Measurements from ENCODE around the gene FUT7. TPM values are rescaled to one million over a fixed set of nuclear protein-coding genes. Genes with fewer than 3 reads are reported as not detected.
A peak's percentile ranks its signal among the peaks of the same experiment; 100 is the strongest.
"Not testable (repeated sequence)": the region's sequence is repeated elsewhere in the genome, so short reads cannot be mapped to it uniquely, and the experiment has no call there.

The FUT7 gene
- total RNA-seq, 2 donors from 2014 or later, result 10.0 to 17.8 TPM

DNA sequence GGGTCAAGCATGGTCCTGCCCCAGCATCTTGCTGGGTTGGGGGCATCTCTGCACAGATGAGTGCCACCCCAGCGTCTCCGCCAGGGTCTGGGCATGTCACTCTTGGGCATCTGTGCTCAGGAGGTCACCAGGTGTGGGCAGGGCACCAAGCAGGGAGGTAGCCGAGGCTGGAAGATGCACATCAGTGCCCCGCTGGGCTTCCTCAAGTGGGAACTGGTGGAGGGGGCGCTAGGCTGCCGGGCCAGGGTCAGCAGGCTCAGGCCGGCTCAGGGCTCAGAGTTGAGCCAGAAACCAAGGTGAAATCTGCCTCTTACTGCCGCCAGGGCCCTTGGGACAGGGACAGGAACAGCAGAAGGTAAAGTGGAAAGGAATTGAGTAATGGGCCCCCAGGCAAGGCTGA lies 4.0 kb upstream of the FUT7 start:
- no peak for DNase-seq (ENCODE audit: low spot score)
- peak overlapping the region in 1 of 2 donors; percentile 91 for H3K27ac Mint-ChIP-seq
- H3K4me1 Mint-ChIP-seq (ENCODE audit: low read depth in 2 of 2), result peaks cover 22 to 36% of the 10 kb centered on the region in 2 donors
- no peaks in the 10 kb centered on the region for H3K9me3 Mint-ChIP-seq
- no peak overlapping the region for H3K4me3 Mint-ChIP-seq
- no peaks in the 10 kb centered on the region for H3K36me3 Mint-ChIP-seq
- no peak for ATAC-seq
- H3K27me3 Mint-ChIP-seq, result no peaks in the 10 kb centered on the region

DNA sequence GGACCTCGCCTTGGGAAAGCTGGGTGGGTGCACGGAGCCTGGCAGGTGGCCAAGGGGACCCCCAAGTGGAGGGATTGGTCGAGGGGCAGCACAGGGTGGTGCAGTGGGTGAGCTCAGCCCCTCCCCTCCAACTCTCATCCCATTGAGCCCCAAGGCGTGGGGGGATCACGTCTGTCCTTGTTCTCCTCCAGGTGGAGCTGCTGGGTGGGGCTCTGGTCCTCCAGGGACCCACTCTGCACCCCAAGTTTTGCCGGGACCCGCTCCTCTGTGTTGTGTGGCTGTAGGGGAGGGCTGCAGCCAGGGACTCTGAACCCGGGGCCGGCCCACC lies 3.6 kb upstream of the FUT7 start:
- no peak for DNase-seq (ENCODE audit: low spot score)
- peaks cover 26 to 41% of the 10 kb centered on the region in 2 donors for H3K4me1 Mint-ChIP-seq (ENCODE audit: low read depth in 2 of 2)
- H3K9me3 Mint-ChIP-seq, result no peaks in the 10 kb centered on the region
- H3K4me3 Mint-ChIP-seq, result peak overlapping the region; percentile 79
- H3K27me3 Mint-ChIP-seq, result no peaks in the 10 kb centered on the region
- H3K27ac Mint-ChIP-seq, result peak overlapping the region; percentile 91
- H3K36me3 Mint-ChIP-seq, result no peaks in the 10 kb centered on the region
- no peak for ATAC-seq

DNA sequence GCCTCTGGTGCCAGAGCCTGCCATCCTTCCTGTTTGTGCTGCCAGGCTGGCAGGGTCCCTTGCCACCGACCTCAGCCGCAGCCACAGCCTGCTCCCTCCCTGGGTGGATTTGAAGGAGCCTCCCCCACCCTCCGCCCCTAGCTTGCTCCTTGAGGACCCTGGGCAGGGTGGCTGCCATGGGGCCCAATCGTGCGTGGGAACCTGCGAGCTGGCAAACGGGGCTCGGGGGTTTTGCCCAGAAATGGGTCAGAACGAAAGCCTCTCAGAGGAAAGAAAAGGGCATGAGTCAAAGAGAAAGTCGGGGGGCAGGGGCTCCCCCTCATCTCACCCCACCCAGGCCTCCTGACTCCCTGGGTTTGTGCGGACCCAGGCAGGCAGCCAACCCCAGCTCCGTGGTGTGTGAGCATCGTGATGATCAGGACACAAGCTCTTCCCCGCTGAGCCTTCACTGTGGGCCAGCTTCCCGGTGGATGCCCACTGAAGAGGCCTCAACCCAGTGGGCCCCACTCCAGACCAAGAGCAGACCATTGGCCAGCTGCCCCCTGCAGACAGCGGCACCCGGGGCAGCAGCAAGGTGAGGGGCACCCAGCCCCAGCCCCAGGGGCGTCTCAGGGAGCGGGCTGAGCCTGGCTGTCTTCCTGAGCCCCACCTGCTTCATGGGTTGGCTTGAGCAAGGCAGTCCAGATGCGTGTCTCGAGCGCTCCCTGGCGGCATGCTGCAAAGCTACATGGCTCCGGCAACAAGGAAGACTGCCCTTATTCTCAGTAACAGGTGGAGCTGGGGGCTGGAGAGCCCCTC lies 3.0 kb upstream of the FUT7 start:
- Mint-ChIP-seq H3K4me1 (ENCODE audit: low read depth in 2 of 2) (peaks cover 29 to 45% of the 10 kb centered on the region in 2 donors), H3K27ac (peak overlapping the region; percentile 91), H3K9me3 (no peaks in the 10 kb centered on the region), H3K4me3 (peak overlapping the region; percentile 79), H3K36me3 (no peaks in the 10 kb centered on the region), H3K27me3 (no peaks in the 10 kb centered on the region)
- DNase-seq (ENCODE audit: low spot score), result peak; percentile 90
- ATAC-seq, result peak; percentile 80 to 84

DNA sequence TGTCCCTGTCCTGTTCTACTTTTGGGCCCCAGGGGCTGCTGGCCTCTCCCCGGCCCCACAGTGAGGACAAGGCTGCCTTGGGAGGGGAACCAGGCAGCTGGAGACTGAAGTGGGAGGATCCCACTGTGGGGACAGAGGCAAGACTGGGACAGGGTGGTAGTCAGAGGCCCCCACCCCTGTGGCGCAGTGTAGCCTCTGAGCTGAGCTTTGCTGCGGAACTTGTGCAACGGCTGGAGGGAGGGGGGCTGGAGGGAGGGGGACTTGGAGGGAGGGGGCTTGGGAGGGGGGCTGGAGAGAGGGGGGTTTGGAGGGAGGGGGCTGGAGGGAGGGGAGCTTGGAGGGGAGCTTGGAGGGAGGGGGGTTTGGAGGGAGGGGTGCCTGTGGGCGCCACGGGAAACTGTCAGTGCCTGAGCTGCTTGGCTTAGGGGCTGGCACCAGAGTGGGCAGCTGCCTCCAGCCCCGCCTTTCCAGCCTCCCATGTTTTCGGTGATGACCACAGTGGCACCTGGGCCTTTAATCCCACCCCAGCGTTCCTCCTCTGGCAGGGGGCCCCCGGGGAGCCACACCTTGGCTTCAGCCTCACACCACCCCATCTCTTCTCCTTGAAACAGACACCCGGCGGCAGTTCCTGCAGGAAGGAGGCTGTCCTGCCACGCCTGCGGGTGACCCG lies 2.3 kb upstream of the FUT7 start:
- Mint-ChIP-seq H3K4me3 (peak overlapping the region; percentile 82), H3K27ac (peak overlapping the region; percentile 91), H3K4me1 (ENCODE audit: low read depth in 2 of 2) (peaks cover 35 to 52% of the 10 kb centered on the region in 2 donors), H3K27me3 (no peaks in the 10 kb centered on the region), H3K36me3 (no peaks in the 10 kb centered on the region), H3K9me3 (no peaks in the 10 kb centered on the region)
- ATAC-seq, result no peak
- DNase-seq (ENCODE audit: low spot score), result no peak

DNA sequence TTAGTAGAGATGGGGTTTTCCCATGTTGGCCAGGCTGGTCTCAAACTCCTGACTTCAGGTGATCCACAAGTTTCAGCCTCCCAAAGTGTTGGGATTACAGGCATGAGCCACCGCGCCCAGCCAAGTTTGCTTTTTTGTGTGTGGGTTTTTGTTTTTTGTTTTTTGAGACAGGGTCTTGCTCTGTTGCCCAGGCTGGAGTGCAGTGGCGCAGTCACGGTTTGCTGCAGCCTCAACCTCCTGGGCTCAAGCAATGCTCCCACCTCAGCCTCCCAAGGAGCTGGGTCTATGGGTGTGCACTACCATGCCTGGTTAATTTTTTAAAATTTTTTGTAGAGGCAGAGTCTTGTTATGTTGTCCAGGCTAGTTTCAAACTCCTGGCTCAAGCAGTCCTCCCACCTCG lies 1.6 kb upstream of the FUT7 start:
- not testable (repeated sequence) for H3K36me3 Mint-ChIP-seq; DNase-seq (ENCODE audit: low spot score); H3K9me3 Mint-ChIP-seq; H3K27me3 Mint-ChIP-seq; ATAC-seq
- peak overlapping the region; percentile 82 for H3K4me3 Mint-ChIP-seq
- H3K27ac Mint-ChIP-seq, result peak overlapping the region; percentile 91
- peaks cover 39 to 52% of the 10 kb centered on the region in 2 donors for H3K4me1 Mint-ChIP-seq (ENCODE audit: low read depth in 2 of 2)

DNA sequence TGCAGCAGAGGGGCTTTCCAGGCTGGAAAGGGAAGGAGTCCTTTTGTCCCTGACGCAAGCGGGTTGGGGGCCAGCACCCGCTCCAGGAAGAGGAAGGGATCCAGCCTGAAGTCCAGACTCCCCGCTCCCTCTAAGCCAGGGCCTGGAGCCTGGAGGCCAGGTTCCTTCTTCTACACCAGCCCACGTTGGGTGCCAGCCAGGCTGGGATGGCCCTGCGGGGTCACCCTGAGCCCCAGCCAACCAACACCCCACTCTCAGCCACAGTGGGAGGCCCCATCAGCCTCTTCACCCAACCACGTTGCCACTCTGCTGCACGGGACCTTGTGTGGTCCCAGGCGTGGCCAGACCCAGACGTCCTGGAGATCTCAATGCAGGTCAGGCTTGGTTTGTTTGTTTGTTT lies 970 bp upstream of the FUT7 start:
- Mint-ChIP-seq H3K36me3 (no peaks in the 10 kb centered on the region), H3K4me1 (ENCODE audit: low read depth in 2 of 2) (peaks cover 39 to 52% of the 10 kb centered on the region in 2 donors), H3K27ac (peak overlapping the region; percentile 91), H3K27me3 (no peaks in the 10 kb centered on the region), H3K9me3 (no peaks in the 10 kb centered on the region), H3K4me3 (peak overlapping the region; percentile 82)
- ATAC-seq (no peak), DNase-seq (ENCODE audit: low spot score) (no peak)

DNA sequence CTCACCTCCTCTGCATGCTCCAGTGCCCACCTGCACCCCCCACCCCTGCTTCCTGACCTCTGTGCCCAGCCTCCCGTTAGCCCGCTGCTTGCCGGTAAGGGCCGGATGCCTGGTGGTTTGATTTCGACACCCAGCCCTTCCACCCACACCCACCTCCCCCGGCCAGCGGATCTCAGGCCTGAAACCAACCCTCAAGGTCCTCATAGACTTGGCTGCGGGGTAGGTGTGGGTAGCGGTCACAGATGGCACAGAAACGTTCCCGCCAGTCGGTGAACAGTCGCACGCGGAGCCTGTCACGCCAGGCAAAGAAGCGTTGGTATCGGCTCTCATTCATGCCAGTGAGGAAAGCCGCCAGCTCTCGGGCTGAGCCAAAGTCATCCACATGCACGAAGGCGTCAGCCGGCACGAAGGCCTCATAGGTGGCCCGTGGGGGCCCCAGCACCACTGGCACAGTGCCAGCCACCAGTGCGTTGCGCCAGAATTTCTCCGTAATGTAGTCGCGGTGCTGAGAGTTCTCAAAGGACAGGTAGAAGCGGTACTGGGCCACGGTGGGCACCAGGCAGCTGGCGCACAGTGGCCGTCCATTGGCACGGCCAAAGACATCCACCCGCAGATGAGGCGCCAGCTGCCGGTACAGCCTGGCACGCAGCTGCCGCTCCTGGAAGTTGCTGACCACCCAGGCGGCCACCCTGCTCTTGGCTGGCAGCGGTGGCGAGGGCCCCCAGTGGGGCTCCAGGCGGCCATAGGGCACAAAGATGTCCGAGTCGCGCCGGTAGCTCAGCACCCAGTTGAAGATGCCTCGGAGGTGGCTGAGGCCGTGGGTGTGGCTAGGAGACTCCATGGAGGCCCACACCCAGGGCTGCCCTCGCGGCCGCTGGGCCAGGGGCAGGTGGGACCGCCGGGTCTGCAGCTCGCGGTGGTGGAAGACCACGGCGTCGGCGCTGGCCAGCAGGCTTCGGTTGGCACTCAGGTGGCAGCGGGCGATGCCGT lies 1.1 kb downstream of the FUT7 start:
- Mint-ChIP-seq H3K9me3 (no peaks in the 10 kb centered on the region), H3K27me3 (no peaks in the 10 kb centered on the region), H3K4me1 (ENCODE audit: low read depth in 2 of 2) (peaks cover 43 to 52% of the 10 kb centered on the region in 2 donors), H3K36me3 (no peaks in the 10 kb centered on the region), H3K4me3 (peak overlapping the region; percentile 85), H3K27ac (peak overlapping the region; percentile 91 to 94)
- DNase-seq (ENCODE audit: low spot score) (peak; percentile 93), ATAC-seq (peak; percentile 47 to 62)

DNA sequence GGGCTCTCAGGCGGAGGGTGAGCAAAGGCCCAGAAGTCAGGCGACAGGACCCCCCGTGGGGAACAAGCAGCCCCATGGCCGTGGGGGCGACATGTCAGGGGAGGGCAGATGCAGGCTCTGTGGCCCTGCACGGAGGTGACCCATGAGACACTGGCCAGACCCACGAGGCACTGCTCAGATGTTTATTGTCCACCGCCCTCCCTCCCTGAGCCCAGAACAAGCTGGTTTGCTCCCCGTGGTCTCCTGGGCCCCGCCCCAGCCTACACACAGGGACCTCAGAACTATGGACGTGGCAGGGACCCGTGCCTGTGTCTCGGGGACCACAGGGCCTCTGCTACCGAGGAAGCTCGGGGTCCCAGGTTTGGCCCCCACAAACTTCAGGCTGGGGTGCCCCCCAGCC lies 1.9 kb downstream of the FUT7 start:
- Mint-ChIP-seq H3K4me1 (ENCODE audit: low read depth in 2 of 2) (peaks cover 39 to 47% of the 10 kb centered on the region in 2 donors), H3K9me3 (no peaks in the 10 kb centered on the region), H3K27ac (peak overlapping the region; percentile 91 to 94), H3K36me3 (no peaks in the 10 kb centered on the region), H3K4me3 (peak overlapping the region; percentile 87), H3K27me3 (no peaks in the 10 kb centered on the region)
- ATAC-seq, result no peak
- DNase-seq (ENCODE audit: low spot score), result no peak

DNA sequence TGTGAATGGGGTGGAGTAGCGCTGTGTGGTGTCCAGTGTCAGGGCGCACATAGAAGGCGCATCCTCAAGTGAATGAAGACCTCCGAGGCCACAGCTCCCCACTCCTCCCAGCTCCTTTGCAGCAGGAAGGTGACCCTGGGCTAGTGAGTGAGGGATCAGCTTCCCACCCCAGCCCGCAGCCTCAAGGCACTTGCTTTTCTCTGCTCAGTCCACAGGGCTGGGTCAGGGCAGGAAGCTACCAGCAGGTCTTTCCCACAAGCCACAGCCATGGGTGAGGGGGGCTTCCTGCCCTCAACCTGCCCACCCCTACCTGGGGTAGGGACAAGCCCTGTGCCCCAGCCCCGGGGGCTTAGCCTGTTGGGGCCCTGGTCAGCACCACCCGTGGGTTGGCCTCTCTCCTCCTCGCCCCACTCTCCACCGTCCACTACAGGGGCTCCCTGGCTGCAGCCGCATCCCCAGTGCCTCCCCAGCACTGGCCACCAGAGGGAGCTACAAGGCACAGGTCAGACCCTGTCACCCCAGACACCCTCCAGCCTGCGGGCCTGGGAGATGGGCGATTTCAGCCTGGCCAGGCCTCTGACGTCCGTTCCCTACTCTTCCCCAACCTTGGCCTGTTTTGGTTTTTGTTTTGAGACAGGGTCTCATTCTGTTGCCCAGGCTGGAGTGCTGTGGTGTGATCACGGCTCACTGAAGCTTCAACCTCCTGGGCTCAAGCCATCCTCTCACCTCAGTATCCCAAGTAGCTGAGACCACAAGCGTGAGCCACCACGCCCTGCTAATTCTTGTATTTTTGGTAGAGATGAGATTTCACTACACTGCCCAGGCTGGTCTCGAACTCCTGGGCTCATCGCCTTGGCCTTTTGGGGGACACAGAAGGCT lies 2.6 kb downstream of the FUT7 start:
- H3K4me3 Mint-ChIP-seq, result peak overlapping the region; percentile 87
- no peaks in the 10 kb centered on the region for H3K36me3 Mint-ChIP-seq
- H3K27me3 Mint-ChIP-seq, result no peaks in the 10 kb centered on the region
- ATAC-seq, result peak; percentile 58 to 75
- peak overlapping the region; percentile 91 to 94 for H3K27ac Mint-ChIP-seq
- peak; percentile 89 for DNase-seq (ENCODE audit: low spot score)
- no peaks in the 10 kb centered on the region for H3K9me3 Mint-ChIP-seq
- peaks cover 32 to 40% of the 10 kb centered on the region in 2 donors for H3K4me1 Mint-ChIP-seq (ENCODE audit: low read depth in 2 of 2)

DNA sequence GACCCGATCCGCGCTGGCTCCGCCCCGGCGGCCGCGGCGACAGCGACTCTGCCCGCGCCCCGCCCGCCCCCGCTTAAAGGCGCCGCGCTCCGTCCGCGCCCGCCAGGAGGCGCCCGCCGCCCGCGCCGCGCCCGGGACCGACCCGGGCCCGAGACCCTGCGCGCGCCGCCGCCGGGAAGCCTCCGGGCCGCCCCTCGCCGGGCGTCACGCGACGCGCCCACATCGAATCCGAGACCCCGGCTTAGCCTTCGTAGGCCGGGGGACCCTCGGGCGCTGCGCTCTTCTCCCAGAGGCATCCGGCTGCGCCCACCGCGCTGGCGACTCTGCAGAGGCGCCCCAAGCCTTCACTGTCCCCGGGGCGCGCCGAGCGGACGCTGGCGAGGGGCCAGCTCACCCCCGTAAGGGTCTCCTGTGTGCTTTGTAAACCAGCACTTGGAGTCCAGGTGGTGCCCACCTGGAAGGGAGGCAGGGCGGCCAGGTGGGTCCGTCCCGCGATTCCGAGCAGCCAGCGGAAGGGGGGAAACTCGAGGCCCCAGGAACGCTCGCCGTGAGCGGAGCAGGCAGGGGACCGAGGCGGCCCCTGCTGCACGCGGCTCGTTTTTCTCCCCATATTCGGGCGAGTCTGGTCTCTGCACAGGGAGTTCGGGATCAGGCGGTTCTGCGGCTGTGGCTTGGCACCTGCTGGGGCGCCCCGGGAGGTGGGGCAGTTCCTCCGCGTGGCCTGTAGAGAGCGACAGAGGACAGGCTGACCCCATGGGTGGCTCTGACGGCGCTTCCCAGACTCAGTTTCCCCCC lies 3.4 kb downstream of the FUT7 start:
- H3K27ac Mint-ChIP-seq, result peak overlapping the region in 1 of 2 donors; percentile 91
- H3K9me3 Mint-ChIP-seq, result no peaks in the 10 kb centered on the region
- H3K4me1 Mint-ChIP-seq (ENCODE audit: low read depth in 2 of 2), result peaks cover 32 to 35% of the 10 kb centered on the region in 2 donors
- H3K36me3 Mint-ChIP-seq, result no peaks in the 10 kb centered on the region
- peak overlapping the region; percentile 87 for H3K4me3 Mint-ChIP-seq
- peak; percentile 79 for DNase-seq (ENCODE audit: low spot score)
- ATAC-seq, result peak; percentile 72 to 78
- H3K27me3 Mint-ChIP-seq, result no peaks in the 10 kb centered on the region

DNA sequence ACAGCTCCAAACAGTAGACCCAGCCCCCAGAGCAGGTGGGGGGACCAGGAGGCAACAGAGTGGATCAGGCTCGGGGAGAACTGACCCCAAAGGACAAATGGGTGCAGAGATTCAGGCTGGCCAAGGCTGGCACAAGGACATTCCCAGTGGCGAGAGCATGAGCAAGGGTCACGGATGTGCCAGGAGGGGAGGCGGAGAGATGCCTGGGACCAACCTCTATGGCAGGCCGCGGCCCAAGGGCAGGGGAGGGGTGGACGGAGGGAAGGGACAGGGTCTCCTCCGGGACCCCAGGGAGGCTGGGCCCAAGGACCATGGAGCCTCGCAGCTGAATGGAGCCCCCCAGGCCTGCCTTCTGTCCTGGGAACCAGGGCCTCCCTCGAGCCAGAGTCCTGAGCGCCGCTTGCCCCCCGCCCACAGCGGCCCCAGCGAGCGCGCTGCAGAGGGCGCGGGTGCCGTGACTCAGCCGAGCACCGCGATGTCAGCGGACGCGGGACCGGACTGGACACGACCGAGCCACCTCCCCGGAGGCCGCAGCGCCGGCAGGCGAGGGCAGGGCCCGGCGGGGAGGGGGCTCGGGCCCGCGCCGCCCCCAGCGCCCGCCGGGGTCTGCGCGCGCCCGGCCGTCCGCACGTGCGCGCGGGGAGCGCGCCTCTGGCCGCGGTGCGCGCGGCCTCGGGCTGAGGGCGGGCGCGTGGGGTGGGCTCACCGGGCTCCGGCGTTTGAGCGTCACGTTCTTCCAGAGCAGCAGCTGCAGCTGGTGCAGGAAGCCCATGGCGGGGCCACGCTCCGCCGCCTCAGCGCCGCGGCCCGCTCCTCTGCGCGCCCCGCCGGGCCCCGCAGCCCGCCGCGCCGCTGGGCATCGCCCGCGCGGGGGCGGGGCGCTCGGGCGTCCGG lies 4.3 kb downstream of the FUT7 start, which contains the start of gene ABCA2:
TSS of gene ABCA2 (minus strand) at position 869 of the 894 bp plus-strand sequence. CDS start at position 772, 97 bp downstream.
- peak within 1 kb of the TSS; percentile 87 for H3K4me3 Mint-ChIP-seq
- H3K9me3 Mint-ChIP-seq, result no peaks in the 10 kb centered on the region
- no peaks in the 10 kb centered on the region for H3K36me3 Mint-ChIP-seq
- DNase-seq (ENCODE audit: low spot score) (no peak), ATAC-seq (no peak)
- peak within 1 kb of the TSS; percentile 91 to 94 for H3K27ac Mint-ChIP-seq
- H3K4me1 Mint-ChIP-seq (ENCODE audit: low read depth in 2 of 2), result peaks cover 26 to 31% of the 10 kb centered on the region in 2 donors
- no peaks in the 10 kb centered on the region for H3K27me3 Mint-ChIP-seq
